ENCODE results near the gene SALL3.
"Not testable (repeated sequence)": the region's sequence is repeated elsewhere in the genome, so short reads cannot be mapped to it uniquely, and the experiment has no call there.

SALL3 gene

DNA sequence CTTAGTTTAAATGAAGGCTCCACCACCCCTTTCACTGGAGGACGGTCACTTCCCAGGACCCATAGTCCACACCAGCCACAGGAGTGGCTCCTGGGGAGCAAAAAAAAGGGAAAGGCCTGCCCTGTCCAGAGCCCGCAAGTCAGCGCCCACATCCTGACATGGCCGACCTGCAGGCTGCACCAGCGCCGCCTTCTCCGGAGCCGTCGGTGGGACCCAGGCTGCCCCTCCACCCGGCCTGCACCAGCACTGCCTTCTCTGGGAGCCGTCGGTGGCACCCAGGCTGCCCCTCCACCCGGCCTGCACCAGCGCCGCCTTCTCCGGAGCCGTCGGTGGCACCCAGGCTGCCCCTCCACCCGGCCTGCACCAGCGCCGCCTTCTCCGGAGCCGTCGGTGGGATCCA lies 14.9 kb upstream of the SALL3 start:
- not testable (repeated sequence) for DNase-seq (ENCODE audit: low read depth, low spot score); H3K27ac ChIP-seq

DNA sequence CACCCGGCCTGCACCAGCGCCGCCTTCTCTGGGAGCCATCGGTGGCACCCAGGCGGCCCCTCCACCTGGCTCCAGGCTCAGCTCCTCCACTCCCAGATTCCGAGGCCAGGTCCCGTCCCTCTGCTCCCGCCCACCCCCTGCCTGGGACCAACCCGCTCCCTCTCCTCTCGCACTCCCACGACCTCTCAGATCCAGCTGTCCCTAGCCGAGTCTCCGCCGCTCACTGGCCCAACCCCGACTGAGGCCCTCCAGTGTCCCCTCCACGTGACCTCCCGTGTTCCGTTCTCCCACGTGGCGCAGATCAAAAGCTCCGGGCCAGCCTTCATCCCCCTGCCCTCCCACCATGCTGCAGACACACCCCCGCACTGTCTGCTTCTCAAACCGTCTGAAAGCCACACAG lies 14.4 kb upstream of the SALL3 start:
- DNase-seq (ENCODE audit: low read depth, low spot score): no peak
- no peak overlapping the region for H3K27ac ChIP-seq

DNA sequence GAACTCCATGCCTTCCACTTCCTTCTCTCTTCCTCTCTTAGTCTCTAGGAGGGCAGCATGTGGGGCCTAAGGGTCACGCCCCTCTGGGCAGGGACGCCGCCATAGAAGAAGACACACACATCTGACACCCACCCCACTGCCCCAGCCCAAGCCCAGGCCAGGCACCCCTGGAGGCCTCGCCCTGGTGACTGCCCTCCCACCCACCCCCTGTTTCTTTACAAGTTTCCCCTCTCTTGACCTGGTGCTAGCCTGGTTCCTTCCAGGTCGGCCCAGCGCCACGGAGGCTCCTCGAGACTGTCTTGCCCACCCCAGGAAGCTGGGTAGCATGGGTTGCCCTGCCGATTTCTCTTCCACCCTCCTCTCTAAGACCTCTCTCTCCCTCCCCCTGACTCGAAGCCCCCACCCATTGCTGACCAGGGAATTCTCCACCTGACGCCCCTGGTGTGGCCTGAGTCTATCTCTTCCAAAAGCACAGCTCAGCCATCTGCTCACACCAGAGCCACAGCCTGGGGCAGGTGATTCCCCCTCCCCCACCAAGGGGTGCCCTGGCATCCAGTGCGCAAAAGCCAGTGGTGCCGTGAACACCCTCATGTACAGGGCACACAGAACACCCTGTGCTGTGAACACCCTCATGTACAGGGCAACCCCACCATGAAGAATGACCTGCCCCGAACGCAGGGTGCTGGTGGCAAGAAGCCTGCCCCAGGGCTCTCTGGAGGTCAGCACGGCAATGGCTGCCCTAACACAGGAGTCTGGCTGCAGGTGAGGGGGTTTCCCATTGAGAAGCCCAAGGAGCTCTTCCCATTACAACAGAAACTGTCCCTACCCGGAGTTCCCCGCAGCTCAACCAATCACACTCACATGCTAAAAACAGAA lies 13.5 kb upstream of the SALL3 start:
- no peak overlapping the region for H3K27ac ChIP-seq
- DNase-seq (ENCODE audit: low read depth, low spot score): no peak

DNA sequence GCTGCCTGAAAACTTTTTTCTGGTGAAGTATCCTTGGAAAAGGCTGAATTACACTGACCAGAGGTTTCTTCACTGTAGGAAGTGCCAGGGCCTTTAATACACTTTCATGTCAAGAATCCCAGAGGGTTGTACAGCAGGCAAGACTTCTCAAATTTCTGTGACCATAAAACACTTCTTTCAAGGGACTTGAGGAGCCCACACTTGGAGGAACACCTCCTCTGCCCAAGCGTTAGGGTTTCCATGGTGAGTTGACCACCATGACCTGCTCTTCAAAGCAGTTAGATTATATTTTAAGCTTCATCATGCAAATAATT lies 12.9 kb upstream of the SALL3 start:
- no peak for DNase-seq (ENCODE audit: low read depth, low spot score)
- H3K27ac ChIP-seq: no peak overlapping the region

DNA sequence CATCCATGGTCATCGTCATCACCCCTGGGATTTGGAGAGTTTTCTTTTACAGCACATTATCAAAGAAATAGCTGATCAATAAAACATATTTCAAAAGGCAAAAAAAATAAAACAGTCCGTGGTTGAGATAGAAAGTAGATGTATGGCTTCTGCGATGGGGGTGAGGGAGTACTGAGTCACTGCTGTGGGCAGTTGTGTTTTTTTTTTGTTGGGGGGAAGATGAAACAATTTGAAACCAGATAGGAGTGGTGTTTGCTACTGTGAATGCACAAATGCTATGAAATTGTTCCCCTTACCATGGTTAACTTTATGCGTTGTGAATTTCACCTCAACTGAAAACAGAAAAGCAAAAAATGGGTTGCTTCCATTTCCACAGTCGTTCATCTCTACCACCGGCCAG lies 11.9 kb upstream of the SALL3 start:
- DNase-seq (ENCODE audit: low read depth, low spot score): no peak
- no peak overlapping the region for H3K27ac ChIP-seq

DNA sequence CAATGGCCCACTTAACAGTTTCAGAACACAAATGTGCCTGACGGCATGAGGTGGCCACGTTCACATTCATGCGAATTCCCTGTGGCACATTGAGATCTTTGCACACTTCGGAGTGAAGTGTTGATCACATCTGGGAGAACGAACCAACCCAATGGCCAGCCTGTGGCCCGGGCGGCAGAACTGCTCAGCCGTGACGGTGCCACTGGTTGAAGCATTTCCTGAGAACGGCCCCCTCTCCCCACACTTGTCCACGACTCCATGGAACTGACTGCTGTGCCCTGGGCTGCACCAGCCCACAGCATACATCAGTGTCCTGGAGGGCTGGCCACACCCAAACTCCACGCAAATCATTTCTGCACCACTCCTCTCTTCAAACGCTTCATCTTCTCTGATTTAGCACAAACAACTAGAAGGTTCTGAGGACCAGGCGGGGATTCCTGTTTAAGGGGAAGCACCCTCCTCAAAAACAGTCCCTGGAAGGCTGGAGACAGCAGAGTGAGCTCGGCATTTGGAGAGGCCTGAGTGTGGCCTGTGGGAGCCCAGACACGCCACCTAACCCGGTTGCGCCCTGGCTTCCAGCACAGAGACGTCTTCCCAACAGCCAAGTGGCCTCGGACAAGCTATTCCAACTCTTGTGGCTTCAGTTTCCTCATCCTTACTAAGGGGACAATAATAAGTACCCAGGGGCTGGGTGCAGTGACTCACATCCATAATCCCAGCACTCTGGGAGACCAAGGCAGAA lies 9.9 kb upstream of the SALL3 start:
- DNase-seq (ENCODE audit: low read depth, low spot score): no peak
- no peak overlapping the region for H3K27ac ChIP-seq

DNA sequence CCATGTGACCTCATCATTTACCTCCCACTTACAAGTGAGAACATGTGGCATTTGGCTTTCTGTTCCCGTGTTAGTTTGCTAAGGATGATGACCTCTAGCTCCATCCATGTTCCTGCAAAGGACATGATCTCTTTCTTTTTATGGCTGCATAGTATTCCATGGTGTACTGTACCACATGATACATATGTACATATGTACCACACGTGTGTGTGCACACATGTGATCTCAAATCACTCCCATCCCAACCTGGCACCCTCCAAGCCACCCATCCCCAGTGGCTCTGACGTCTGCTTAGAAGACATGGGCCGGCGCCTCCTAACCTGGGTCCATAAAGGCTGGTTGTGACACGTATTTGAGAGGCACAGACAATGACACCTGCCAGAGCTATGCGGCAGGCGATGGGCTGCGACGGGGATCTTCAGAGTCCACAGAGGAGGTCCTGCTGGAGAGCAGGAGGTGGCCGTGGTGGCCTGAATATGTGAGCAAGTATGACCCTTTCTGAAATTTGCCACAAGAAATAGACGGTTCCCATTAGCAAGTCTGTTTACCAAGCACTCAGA lies 8.8 kb upstream of the SALL3 start:
- no peak for DNase-seq (ENCODE audit: low read depth, low spot score)

DNA sequence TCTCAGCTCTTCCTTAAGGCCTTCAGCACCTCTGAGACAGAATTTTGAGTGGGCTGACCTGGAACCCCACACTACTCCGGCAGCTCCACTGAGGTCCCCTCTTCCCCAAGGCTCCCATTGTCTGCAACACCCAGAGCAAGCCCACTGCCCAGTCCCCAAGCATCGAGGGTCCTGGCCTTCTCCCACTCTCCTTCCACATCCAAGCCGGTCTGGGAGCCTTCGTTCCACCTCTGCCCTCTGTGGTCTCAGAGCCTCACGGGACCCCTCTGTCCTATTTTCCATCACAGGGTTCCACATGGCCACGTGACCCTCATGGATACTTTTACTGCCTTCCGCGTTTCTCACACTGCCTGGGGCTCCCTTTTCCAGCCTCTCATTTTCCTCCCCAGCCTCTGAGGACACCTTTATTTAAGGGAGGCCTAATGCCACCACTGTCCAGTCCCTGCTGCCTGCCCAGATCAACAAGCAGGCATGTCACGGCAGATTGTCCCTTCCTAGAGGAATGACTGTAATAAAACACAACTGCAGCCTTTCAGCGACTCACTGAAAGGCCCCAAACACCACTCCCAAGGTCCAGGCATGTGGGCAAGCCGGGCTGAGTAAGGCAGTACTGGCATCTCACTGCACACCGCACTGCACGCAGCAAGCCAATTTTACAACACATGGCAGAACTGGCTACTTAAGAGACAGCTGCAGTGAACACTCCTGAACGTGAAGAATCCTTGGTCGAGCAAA lies 7.9 kb upstream of the SALL3 start:
- DNase-seq (ENCODE audit: low read depth, low spot score): no peak
- H3K27ac ChIP-seq: no peak overlapping the region

More for the DNA sequence above, 8.8 kb upstream of the SALL3 start:
- H3K27ac ChIP-seq: no peak overlapping the region

DNA sequence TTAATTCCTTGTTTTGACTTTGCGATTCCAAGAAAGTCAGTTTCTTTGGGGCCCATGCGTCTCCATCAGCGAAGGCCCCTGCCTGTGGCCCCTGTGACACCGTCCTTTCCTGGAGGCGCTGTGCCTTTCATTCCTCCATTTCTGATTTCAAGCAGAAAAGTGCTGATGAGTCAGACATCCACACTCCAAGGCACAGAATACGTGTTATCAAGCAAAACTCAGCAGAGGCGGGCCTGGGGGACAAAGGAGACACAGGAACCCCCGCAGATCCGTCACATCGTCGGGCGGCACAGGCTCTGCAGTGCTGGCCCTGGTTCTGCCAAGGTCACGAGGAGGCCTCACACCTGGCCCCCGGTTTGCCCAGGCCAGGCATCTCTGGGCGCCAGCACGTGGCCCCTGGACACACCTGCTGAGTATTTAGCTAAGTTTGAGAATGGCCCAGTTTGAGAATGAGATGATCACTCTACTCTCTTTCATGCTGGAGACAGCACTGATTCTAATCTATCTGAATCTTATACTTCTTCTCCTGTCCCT lies 7.2 kb upstream of the SALL3 start:
- DNase-seq (ENCODE audit: low read depth, low spot score): no peak
- no peak overlapping the region for H3K27ac ChIP-seq

DNA sequence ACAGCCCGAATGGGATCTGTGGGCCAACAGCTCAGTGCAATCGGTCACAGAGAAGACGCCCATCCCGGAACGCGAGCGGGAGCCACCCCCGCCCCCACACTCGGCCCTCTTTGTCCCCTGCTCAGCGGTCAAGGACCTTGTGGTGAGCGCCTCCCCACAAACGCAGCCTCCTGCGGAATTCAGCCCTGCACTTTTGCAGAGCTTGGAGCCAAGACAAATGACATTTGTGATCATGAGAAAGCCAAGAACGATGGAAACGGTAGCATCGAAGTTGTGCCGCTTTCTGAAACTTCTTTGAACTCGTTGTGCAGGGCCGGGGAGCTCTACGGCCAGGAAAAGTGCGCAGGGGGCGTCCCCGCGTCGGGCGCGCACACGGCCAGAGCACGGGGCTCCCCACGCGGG lies 6.7 kb upstream of the SALL3 start:
- no peak for DNase-seq (ENCODE audit: low read depth, low spot score)

DNA sequence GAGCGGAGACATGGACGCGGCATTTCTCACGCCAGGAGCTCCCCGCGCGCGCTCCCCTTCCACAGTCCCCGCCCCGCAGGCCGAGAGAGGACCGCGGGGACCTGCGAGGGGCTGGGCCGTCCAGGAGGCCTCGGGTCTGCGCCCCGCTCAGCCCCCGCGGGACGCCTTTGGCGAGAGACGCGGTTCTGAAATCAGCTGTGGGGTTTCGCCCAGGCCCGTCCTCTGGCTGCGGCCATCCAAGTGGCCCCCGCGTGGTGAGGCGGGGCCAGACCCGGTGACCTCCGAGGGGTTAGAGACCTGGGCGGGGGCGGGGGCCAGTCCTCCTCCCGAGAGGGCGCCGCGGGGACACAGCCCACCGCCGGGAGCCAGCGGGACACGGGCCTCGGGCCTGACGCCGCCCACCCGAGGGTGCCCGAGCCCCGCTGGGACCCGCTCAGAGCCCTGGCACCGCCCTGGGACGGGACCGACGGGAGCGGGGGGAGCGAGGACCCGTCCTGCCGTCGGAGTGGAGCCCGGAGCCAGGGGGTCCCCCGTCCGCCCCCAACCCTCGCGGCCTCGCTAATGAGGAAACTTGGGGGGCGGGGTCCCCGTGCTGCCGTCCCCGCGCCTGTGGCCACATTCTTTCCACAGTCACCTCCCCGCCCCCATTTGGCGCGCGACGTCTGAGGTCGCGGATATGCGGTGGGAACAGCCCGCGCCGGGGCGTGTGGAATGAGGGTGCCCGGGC lies 6.1 kb upstream of the SALL3 start:
- H3K27ac ChIP-seq: no peak overlapping the region
- DNase-seq (ENCODE audit: low read depth, low spot score): no peak

More for the DNA sequence above, 6.7 kb upstream of the SALL3 start:
- H3K27ac ChIP-seq: no peak overlapping the region

DNA sequence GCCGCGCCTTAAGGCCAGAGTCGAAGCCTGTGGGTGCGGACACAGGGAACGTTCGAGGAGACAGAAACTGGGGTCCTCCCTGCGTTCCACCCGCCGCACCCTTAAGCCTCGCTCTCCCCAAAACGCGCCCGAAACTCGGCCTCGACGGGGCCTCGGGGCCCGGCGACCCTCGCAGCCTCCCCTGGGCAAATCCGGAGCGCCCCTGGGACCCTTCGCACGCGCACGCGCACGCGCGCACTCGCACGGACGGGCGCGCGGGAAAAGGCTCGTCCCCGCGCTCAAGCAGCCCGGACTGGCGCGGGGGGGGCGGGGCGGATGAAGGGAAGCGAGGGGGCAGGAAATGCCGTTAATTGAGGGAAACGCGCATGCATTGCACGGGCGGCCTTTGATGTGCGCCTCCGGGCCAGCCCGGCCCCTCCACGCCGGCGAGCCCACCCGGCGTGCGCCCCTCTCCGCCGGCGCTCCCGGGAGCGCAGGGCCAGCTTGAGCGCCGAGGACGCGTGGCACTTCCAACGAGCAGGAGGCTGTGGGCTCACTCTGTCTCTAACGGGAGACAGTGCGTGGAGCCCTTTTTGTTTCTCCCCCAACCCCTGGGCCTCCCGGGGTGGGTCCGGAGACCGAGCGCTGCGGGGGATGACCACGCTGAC lies 5.4 kb upstream of the SALL3 start:
- no peak for DNase-seq (ENCODE audit: low read depth, low spot score)
- H3K27ac ChIP-seq: no peak overlapping the region

DNA sequence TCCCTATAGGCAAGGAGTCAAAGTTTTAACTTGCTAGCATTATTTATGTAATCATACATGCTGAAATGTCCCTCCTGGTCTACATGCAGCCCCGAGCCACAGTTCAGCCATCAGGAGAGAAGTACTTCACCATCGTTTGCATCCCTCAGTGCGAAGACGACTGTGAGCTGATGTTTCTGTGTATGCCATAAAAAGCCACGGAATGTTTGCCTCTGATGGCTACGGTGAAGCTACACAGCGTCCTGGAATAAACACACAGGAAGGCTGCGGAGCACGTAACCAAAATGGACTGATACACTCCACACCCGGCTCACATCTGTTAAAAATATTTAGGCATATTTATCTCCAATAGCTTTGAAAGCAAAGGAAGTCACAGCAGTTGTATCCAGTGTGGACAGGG lies 4.3 kb upstream of the SALL3 start:
- H3K27ac ChIP-seq: no peak overlapping the region
- DNase-seq (ENCODE audit: low read depth, low spot score): no peak

DNA sequence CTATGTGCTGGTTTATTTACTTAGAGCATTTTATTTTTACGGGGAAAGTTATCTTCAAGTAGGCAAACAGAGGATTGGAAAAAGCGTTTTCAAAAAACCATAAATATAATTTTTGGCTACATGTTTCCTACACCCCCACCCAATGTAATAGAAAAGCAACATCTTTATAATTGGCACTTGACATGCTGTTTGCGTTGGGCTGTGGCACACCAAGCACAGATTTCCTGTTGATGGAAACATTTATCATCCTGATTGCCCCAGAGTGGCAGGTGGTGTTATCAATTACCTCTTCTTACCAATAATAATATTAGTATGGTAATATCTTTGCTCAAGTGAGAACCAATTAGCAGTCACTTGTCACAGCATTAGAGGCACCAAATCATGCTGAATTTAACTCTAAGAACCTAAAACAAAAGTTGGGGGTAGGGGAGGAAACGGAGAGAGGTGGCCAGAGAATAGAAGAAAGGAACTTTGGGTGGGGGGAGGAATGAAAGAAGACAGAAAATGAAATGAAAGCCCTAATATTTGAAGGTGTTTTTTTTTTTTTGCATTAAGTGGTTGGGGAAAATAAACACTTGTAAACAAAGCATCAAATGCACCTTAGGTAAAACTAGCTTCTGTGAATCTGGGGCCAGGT lies 3.8 kb upstream of the SALL3 start:
- H3K27ac ChIP-seq: no peak overlapping the region
- no peak for DNase-seq (ENCODE audit: low read depth, low spot score)

DNA sequence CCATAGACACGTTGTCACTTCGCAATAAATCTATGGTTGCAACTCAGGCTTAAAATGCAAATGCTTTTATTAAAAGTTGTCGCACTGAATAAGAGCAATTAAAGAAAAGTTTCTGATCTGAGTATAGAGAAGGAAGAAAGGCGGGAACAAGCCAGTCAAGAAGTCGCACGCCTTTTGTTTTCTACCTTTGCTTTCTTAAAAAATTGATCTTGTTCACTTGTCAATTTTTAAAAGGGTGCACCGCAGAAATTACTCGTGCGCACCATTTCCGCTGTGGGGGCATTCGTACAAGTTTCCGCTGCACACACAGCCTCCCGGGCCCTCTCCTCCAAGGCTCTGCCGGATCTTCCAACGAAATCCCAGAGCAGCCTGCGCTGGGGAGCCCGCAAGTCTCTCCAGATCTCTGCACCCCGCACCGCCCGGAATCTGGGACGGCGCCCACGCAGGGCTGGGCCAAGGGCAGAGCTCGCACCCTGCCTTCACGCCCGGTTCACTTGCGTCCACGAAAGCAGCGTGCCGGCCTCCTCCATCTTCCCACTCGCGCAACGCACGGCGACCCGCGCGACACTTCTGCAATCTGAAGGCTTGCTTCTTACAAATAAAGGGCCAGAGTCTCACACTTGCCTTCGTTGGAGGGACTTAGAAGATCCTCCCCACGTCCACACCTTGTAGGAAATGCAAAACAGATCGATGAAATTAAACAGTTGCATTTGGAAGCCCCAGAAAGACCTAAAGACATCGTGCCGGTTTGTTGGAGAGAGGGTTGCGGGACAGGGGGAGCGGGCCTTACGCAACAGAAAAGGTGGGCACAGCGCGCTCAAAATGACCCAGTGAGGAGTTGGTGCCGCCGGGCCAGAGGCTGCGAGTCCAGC lies 2.6 kb upstream of the SALL3 start:
- no peak overlapping the region for H3K27ac ChIP-seq

DNA sequence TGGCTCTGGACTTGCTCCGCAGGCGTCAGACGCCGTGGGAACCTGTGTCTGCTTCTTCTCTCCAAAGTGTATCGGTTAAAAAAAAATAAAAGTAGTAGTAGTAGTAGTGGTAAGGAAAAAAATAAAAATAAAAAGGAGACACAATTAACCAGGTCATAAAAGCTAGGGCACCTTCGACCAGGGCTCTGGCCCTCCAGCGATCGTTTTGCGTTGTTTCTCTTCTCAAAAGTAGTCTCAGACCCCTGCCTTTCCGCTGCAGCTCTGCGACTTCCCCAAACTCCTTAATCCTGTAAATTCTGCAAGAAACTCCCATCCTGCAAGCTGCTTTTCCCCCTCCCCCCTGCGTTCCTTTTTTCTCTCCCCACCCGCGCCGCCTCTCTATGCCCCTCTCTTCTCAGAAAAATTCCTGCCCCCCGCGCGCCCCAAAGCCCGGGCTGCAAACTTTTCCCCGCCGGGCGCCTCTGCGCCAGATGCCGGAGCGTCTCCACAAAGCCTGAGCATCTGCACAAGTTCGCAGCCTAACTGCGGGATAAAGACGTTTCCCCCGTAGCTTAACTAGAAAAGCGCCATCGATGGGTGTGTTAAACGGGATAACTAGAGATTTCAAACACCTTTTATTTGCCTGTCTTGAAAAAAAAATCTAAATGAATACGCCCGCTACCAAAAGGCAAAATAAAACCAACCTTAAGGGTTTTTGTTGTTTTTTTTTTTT lies 1.8 kb upstream of the SALL3 start:
- DNase-seq (ENCODE audit: low read depth, low spot score): no peak
- no peak overlapping the region for H3K27ac ChIP-seq

More for the DNA sequence above, 2.6 kb upstream of the SALL3 start:
- DNase-seq (ENCODE audit: low read depth, low spot score): no peak

DNA sequence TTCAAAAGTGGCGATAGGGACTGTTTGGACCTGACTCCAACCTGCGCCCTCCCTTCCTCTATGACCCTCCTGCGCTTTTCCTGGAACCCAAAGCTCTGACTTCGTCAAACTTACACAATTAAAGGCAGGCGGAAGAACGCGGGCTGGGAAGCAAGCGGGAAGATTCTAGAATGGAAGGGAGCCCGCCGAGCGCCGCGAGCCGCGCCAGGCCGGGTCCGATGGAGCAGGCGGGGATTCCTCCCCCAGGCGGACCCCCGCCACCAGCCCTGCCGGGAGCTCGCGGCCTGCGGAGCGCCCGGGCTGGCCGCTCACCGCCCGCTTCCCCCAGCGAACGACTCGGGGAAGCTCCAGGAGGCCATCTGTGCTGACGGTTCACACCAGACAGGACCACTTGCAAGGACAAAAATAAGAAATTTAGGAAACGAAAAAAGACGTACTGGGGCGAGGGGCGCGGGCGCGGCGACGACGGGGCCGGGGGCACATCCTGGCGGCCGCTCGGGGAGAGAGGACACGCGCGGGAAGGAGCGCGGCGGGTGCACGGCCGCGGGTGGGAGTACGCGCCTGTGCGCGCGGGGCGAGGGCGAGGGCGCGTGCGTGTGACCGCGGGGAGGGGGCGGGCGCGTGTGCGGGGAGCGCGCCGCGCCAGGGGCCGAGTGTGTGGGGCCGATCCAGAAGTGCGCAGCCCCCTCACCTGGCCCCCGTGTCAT lies 1.1 kb upstream of the SALL3 start:
- DNase-seq (ENCODE audit: low read depth, low spot score): no peak
- peak overlapping the region; percentile 51 for H3K27ac ChIP-seq

Measured in epithelial cell of prostate (primary cell).